ENCODE measurements around the gene HOXB2.
A peak's percentile ranks its signal among the peaks of the same experiment; 100 is the strongest.

Gene HOXB2

DNA sequence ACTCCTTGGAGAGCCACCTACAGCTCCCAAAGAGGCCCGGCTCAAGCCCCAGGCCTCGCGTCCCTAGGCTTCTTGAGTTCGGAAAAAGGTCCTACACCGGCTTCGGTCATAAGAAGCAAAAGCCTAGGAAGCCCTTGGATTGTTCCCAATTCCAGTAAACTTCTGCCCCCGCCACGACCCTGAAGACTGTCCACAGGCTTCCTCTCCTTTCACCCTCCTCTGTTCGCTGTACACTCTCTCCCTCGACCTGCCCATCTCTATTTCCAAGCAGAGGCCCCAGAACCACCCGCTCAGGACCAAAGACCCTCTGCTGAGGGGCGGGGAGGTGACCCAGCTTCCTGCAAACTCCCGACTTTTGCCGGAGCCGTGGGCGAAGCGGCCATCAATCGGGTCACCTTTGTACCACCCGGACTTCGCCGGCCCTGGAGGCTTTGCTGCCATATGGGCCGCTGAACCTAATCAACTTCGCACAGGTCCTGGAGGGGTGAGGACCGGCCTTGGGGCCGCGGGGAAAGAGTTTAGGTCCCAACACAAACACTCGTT lies 2.7 kb downstream of the HOXB2 start (continued):
- TF ChIP-seq ZBTB20 (tag by site-specific recombination; IDR thresholded peaks at IDR 0.05), result peak; percentile 79
- TF ChIP-seq GLIS2 (tag by site-specific recombination; IDR thresholded peaks at IDR 0.05), result no peak
- no peak for TF ChIP-seq ZFP3 (tag by site-specific recombination; IDR thresholded peaks at IDR 0.05; ENCODE audit: low read depth)
- no peak for TF ChIP-seq ZNF544 (tag by site-specific recombination; IDR thresholded peaks at IDR 0.05)
- TF ChIP-seq, protein P1, sequence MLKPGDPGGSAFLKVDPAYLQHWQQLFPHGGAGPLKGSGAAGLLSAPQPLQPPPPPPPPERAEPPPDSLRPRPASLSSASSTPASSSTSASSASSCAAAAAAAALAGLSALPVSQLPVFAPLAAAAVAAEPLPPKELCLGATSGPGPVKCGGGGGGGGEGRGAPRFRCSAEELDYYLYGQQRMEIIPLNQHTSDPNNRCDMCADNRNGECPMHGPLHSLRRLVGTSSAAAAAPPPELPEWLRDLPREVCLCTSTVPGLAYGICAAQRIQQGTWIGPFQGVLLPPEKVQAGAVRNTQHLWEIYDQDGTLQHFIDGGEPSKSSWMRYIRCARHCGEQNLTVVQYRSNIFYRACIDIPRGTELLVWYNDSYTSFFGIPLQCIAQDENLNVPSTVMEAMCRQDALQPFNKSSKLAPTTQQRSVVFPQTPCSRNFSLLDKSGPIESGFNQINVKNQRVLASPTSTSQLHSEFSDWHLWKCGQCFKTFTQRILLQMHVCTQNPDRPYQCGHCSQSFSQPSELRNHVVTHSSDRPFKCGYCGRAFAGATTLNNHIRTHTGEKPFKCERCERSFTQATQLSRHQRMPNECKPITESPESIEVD (tag by site-specific recombination; IDR thresholded peaks at IDR 0.05), result no peak
- TF ChIP-seq ZNF473 (tag by site-specific recombination; IDR thresholded peaks at IDR 0.05), result no peak
- no peak for TF ChIP-seq ZNF366 (tag by site-specific recombination; conservative IDR thresholded peaks at IDR 0.05)
- no peak for TF ChIP-seq ZNF785 (tag by site-specific recombination; IDR thresholded peaks at IDR 0.05)
- TF ChIP-seq, protein P2, sequence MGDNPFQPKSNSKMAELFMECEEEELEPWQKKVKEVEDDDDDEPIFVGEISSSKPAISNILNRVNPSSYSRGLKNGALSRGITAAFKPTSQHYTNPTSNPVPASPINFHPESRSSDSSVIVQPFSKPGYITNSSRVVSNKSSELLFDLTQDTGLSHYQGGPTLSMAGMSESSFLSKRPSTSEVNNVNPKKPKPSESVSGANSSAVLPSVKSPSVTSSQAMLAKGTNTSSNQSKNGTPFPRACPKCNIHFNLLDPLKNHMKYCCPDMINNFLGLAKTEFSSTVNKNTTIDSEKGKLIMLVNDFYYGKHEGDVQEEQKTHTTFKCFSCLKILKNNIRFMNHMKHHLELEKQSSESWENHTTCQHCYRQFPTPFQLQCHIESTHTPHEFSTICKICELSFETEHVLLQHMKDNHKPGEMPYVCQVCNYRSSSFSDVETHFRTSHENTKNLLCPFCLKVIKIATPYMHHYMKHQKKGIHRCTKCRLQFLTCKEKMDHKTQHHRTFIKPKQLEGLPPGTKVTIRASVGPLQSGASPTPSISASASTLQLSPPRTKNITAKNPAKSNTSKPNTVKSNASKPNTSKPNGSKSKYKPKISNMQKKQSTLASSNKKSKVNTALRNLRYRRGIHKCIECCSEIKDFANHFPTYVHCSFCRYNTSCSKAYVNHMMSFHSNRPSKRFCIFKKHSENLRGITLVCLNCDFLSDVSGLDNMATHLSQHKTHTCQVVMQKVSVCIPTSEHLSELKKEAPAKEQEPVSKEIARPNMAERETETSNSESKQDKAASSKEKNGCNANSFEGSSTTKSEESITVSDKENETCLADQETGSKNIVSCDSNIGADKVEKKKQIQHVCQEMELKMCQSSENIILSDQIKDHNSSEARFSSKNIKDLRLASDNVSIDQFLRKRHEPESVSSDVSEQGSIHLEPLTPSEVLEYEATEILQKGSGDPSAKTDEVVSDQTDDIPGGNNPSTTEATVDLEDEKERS (tag by site-specific recombination; IDR thresholded peaks at IDR 0.05), result no peak
- TF ChIP-seq ZNF169 (tag by site-specific recombination; IDR thresholded peaks at IDR 0.05), result no peak
- TF ChIP-seq ZNF433 (tag by site-specific recombination; IDR thresholded peaks at IDR 0.05; ENCODE audit: low read depth), result no peak
- TF ChIP-seq GLI2 (tag by site-specific recombination; IDR thresholded peaks at IDR 0.05; ENCODE audit: borderline replicate concordance, low read depth), result no peak
- TF ChIP-seq KLF16 (tag by site-specific recombination; IDR thresholded peaks at IDR 0.05), result no peak
- TF ChIP-seq, protein P3, sequence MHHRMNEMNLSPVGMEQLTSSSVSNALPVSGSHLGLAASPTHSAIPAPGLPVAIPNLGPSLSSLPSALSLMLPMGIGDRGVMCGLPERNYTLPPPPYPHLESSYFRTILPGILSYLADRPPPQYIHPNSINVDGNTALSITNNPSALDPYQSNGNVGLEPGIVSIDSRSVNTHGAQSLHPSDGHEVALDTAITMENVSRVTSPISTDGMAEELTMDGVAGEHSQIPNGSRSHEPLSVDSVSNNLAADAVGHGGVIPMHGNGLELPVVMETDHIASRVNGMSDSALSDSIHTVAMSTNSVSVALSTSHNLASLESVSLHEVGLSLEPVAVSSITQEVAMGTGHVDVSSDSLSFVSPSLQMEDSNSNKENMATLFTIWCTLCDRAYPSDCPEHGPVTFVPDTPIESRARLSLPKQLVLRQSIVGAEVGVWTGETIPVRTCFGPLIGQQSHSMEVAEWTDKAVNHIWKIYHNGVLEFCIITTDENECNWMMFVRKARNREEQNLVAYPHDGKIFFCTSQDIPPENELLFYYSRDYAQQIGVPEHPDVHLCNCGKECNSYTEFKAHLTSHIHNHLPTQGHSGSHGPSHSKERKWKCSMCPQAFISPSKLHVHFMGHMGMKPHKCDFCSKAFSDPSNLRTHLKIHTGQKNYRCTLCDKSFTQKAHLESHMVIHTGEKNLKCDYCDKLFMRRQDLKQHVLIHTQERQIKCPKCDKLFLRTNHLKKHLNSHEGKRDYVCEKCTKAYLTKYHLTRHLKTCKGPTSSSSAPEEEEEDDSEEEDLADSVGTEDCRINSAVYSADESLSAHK (tag by site-specific recombination; IDR thresholded peaks at IDR 0.05), result no peak
- TF ChIP-seq ZBTB48 (tag by site-specific recombination; IDR thresholded peaks at IDR 0.05), result no peak
- no peak for TF ChIP-seq TRIM28 (IDR thresholded peaks at IDR 0.05; ENCODE audit: borderline replicate concordance, low read length)
- TF ChIP-seq SP2 (tag by site-specific recombination; IDR thresholded peaks at IDR 0.05), result peak; percentile 48
- no peak for TF ChIP-seq ZNF292 (tag by site-specific recombination; IDR thresholded peaks at IDR 0.05; ENCODE audit: borderline replicate concordance, low read depth)
- TF ChIP-seq KLF7 (tag by site-specific recombination; IDR thresholded peaks at IDR 0.05; ENCODE audit: borderline replicate concordance), result no peak
- TF ChIP-seq, protein P4, sequence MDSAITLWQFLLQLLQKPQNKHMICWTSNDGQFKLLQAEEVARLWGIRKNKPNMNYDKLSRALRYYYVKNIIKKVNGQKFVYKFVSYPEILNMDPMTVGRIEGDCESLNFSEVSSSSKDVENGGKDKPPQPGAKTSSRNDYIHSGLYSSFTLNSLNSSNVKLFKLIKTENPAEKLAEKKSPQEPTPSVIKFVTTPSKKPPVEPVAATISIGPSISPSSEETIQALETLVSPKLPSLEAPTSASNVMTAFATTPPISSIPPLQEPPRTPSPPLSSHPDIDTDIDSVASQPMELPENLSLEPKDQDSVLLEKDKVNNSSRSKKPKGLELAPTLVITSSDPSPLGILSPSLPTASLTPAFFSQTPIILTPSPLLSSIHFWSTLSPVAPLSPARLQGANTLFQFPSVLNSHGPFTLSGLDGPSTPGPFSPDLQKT (IDR thresholded peaks at IDR 0.05; ENCODE audit: borderline replicate concordance, low read depth, low read length), result no peak
- no peak for TF ChIP-seq KLF8 (tag by site-specific recombination; IDR thresholded peaks at IDR 0.05)
- TF ChIP-seq ZNF610 (tag by site-specific recombination; IDR thresholded peaks at IDR 0.05; ENCODE audit: borderline replicate concordance), result no peak
- TF ChIP-seq ZNF214 (tag by site-specific recombination; IDR thresholded peaks at IDR 0.05; ENCODE audit: borderline replicate concordance), result no peak
- TF ChIP-seq, protein P5, sequence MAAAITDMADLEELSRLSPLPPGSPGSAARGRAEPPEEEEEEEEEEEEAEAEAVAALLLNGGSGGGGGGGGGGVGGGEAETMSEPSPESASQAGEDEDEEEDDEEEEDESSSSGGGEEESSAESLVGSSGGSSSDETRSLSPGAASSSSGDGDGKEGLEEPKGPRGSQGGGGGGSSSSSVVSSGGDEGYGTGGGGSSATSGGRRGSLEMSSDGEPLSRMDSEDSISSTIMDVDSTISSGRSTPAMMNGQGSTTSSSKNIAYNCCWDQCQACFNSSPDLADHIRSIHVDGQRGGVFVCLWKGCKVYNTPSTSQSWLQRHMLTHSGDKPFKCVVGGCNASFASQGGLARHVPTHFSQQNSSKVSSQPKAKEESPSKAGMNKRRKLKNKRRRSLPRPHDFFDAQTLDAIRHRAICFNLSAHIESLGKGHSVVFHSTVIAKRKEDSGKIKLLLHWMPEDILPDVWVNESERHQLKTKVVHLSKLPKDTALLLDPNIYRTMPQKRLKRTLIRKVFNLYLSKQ (tag by site-specific recombination; IDR thresholded peaks at IDR 0.05; ENCODE audit: borderline replicate concordance), result no peak
- no peak for TF ChIP-seq SETDB1 (IDR thresholded peaks at IDR 0.05; ENCODE audit: insufficient read length, low read length)
- TF ChIP-seq ZNF248 (tag by site-specific recombination; IDR thresholded peaks at IDR 0.05), result no peak
- TF ChIP-seq, protein P6, sequence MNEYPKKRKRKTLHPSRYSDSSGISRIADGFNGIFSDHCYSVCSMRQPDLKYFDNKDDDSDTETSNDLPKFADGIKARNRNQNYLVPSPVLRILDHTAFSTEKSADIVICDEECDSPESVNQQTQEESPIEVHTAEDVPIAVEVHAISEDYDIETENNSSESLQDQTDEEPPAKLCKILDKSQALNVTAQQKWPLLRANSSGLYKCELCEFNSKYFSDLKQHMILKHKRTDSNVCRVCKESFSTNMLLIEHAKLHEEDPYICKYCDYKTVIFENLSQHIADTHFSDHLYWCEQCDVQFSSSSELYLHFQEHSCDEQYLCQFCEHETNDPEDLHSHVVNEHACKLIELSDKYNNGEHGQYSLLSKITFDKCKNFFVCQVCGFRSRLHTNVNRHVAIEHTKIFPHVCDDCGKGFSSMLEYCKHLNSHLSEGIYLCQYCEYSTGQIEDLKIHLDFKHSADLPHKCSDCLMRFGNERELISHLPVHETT (tag by site-specific recombination; IDR thresholded peaks at IDR 0.05), result no peak
- TF ChIP-seq ZNF48 (tag by site-specific recombination; IDR thresholded peaks at IDR 0.05), result no peak
- TF ChIP-seq, protein P7, sequence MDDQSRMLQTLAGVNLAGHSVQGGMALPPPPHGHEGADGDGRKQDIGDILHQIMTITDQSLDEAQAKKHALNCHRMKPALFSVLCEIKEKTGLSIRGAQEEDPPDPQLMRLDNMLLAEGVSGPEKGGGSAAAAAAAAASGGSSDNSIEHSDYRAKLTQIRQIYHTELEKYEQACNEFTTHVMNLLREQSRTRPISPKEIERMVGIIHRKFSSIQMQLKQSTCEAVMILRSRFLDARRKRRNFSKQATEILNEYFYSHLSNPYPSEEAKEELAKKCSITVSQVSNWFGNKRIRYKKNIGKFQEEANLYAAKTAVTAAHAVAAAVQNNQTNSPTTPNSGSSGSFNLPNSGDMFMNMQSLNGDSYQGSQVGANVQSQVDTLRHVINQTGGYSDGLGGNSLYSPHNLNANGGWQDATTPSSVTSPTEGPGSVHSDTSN (CRISPR knock-in tag; IDR thresholded peaks at IDR 0.05), result no peak
